Activated CD8-positive, alpha-beta memory T cell treated with anti-CD3 and anti-CD28 coated beads for 24 hours (primary cell): Measurements from ENCODE around the gene PCDHA10.

ENCODE experiments used
- DNase-seq: peaks from one replicate; pipeline ENCODE4 v3.0.0-alpha.2; 2020

PCDHA10 gene

GRCh38 chr5:140883927-140884697 is 28.4 kb downstream of the PCDHA10 start:
- no peak for DNase-seq

- no peak for DNase-seq
These were observed 60.6 kb downstream of the PCDHA10 start for GRCh38 chr5:140916325-140916724.
